ENCODE data around the gene MEOX1.
"Not testable (repeated sequence)": the region's sequence is repeated elsewhere in the genome, so short reads cannot be mapped to it uniquely, and the experiment has no call there.

MEOX1 gene

DNA sequence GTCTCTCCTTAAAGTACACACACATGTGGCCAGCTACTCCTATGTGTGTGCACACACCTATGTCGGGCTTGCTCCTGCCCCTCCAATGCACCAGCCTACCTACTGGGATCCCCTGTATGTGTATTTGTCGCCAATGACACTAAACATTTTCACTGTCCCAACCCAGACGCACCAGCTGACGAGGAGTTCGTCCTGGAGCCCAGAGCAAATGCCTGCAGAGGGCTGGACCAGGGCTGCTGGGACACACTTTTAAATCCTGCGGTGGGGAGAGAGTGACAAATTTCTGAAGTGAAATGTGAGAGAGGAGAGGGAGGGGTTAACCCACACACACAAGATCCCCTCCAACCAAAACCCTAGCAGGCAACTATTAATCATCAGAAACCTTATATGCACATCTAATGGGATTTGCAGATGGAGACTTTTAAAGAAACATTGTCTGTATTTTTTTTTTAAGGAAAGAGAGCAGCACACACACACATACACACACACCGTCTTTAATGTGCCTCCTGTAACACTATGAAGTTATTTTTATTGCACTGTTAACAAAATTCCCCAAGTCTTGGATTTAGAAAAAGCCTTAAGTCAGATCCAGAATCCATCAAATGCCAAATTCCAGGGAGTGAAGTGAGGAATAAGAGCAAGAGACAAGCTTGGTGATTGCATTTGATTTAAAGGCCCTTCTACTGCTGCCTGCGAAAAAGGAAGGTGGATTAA is at the start of gene MEOX1:
Gene MEOX1 (minus strand): TSS at position 224 of the 714 bp plus-strand sequence. CDS start 388 bp downstream, outside the sequence.
- DNase-seq = peak; percentile 48 to 82

DNA sequence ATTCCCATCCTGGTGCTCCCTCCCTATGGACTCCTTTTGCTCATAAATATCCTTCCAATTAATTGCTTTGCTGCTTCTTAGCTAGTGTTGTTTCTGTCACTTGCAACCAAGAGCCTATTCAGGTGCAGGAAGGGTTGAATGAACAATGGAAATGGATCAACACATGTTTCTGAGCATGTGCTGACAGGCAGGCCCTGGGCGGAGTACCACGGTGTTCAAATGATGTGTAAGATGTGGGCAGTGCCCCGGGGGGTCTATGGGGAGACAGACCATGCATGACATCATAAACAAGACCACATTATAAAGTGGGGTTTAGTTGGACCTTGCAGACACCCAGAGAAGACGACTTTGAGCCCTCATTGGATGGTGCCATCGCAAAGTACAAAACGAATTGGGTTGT is 48.4 kb upstream of the MEOX1 start:
- no peak for DNase-seq

DNA sequence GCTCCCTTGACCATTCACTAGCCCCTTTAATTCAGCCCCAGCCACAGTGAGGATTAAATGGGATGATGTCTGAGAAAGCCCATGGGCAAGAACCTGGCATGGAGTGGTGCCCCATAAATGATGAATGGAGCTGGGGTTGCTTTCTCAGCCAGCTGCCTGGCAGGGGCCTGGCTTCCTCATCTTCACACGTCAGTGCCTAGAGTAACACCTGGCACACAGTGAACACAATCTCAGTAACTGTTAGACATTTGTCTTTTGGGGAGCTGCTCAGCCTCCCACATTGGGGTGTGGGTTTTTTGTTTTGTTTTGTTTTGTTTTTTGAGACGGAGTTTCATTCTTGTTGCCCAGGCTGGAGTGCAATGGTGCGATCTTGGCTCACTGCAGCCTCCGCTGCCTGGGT is 47.5 kb upstream of the MEOX1 start:
- DNase-seq = no peak

DNA sequence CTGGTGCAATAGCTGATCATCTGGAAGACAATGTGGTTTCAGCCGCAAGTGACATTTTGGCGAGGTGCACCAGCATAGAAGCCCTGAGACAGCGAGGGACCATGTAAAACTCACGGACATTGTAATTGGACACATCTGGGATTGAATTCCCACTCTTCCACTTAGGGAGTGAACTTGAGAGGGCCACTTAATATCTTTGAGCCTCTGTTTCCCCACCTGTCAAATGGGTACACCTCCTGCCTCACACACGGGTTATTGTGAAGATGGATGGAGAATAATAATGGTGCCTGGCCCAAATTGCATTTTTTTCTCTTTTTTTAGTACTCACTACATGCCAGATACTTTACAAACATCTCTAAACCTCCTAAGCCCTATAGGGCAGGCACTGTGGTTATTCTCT is 45.5 kb upstream of the MEOX1 start:
- no peak for DNase-seq

DNA sequence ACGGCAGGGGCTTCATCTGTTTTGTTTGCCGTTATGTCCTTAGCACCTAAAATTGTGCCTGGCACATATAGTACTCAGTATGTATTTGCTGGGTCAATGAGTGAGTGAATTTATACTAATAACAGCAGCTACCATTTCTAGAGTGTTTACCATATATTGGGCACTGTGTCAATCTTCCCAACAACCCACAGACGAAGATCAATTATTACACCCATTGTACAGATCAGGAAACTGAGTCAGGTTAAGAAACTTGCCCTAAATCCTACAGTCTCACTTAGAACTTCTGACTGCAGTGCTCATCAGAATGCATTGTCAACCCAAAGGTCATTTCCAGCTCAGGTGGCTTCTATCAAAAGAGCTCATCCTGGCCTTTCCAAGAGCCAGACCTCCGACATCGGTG is 44.5 kb upstream of the MEOX1 start:
- DNase-seq = no peak

DNA sequence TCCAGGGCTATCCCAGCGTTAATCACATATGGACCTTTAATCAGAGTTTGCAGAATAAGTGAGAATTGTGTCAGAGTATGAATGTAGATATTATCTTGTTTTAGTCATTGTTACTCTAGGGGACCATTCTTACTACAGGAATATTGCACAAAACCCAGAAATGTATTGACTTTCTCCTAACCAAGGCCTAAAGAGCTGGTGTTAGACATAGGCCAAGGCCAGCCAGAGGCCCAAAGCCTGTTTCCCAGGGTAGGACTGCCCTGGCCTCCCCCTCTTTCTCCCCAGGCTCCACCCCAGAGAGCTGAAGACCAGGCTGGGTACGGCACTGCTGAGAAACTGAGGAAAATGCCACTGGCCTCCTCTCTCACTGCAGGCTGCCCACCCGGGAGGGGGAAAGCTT is 41.9 kb upstream of the MEOX1 start:
- no peak for DNase-seq

DNA sequence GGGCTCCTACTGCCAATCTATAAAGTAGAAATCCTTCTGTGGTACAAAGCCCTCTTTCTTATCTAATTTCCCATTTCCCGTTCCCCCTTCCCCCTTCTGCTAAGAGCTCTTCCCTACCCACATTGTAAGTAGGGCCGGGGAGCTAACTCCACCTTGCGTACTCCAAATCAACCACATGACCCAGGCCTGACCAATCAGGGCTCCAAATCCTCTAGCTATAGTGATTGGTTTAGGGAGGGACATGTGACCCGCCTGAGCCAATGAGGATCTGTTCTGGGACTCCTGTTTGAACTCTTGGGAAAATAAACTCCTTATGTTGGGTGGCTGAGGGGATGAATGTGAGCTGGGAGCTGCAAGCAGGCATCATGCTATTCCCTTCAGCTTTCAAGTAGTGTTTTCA is 40.9 kb upstream of the MEOX1 start:
- peak; percentile 75 to 80 for DNase-seq

DNA sequence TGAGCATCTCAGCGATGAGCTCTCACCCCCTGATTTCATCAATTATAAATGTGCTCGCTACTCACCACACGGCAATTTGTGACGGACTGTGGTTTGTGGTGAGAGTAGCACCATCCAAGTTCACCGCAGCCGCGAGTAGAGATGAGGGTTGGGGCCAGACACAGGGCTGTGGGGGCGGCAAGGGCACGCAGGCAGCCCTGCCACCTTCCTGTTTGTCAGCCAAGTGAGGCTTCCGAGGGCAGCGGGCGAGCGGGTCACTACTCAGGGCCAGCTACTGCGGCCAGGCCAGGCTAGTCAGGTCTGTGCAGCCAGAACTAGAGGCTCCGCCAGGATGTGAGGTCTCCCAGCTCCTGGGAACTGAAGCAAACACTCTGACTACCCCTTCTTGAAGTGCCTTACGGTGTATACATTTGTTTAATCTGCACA is 39.6 kb upstream of the MEOX1 start:
- DNase-seq = no peak

DNA sequence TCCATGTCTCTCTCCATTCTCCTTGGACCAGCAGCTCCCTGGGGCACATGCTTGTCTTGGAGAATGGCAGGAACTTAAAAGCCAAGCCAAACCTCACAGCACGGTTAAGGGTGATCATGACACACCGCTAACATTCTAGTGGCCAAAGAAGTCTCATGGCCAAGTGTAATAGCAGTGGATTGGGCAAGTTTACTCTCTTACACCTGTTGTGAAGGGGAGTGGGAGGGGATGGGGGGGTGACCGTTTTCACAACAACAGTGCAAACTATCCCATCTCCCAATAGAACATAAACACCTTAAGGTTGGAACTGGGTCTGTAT is 37.7 kb upstream of the MEOX1 start:
- DNase-seq = no peak

DNA sequence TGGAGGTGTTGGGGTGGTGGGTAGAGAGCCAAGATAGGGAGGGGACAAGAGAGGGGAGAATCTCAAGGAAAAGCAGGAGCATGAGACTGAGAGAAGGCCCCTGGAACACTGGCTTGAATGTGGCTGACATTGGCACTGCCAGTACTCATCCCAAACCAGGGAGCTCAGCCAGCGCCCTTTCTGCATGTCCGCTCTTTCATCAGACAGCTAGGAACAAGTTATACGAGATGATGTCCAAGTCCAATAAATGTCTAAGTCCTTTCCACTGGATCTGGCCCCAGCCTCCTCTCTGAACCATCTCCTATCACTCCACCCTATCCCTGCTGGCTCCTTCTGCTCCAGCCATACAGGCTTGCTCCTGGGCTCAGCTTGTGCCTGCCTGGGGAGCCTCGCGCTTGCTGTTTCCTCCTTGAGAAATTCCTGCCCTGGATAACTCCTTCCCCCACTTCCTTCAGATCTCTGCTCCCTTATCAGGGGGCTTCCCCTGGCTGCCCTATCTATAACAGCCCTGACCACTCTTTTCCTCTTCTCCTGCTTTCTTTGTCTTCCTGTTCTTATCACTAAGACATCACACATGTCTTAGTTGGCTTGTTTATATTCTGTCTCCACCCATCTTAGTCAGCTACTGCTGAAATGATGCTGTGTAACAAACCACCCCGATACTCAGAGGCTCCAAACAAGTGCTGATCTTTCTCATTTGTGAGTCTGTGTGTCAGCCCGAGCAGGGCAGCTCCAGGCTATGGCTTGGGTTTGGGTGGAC is 37.1 kb upstream of the MEOX1 start:
- no peak for DNase-seq

DNA sequence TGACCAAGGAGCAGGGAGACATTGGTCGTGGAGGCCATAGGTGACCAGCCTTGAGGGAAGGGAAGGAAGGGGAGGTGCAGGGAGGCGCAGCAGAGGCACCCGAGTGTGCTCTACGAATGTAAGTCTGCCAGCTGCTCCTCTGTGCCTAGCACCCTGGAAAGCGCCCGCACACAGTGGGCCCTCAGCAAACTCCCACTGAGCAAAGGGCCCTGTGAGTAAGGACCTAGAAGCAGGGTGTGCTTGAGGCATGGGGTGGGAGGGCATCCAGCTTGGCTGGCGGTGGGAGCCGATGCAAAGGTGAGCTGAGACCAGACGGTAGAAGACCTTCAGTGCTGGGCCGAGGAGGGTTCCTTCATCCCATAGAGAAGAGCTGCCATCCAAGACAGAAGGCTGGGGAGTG is 36.2 kb upstream of the MEOX1 start:
- DNase-seq = no peak

DNA sequence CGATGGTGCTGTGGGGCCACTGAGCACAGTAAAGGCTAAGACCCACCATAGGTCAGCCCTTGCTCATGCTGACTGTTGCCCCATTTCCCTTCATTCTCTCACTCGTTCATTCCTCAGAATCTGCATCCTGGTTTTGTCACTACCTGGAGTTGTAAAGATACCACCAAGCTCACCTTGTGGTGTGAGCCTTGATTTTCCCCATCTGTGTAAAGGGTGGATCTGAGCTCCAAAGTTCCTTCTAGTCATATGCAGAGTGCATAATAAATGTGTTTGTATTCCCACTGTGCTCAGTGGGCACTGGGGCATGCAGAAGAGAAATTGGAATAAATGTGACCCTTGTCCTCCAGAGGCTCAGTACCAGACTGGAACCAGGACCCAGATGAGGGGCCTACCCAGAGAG is 35.2 kb upstream of the MEOX1 start:
- no peak for DNase-seq

DNA sequence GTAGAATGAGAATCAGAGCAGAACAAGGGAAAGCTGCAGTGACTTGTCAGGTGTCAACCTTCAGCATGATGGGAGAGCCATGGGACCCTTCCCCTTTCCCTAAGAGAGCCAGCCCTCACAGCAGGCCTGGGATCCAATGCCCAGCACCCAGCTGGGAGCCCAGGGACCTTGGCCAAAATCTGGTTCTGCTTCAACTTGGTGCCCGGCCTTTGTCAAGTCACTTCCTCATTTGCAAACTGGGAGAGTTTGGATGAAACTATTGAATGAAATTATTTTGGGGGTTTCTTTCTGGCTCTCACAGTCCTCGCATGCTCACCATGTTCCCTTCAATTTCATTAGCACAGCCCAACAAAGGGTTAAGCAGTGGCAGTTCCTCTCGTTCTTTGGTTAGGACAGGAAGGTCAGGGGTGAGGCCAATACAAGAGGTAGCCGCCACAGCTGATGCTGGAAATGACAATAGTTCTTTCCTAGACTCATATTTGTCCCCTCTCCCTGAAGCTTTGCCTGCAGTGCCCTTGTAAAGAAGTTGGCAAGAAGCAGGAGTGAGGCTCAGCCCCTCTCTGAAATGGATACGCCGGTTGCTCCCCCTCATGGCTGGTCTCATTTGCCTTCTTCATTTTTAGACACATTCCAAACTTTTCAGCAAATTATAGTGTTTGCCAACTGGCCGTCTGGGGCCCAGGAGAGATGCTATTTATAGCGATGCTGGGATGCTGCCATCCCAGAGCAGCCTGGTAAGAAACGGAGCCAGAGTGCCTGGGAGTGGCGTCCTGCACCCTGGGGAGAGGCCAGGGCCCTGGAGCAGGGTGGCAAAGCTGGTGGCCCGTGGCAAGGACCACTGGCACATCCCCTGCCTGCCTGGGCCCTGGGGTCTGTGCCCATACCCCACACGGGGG is 34.5 kb upstream of the MEOX1 start:
- DNase-seq = no peak

DNA sequence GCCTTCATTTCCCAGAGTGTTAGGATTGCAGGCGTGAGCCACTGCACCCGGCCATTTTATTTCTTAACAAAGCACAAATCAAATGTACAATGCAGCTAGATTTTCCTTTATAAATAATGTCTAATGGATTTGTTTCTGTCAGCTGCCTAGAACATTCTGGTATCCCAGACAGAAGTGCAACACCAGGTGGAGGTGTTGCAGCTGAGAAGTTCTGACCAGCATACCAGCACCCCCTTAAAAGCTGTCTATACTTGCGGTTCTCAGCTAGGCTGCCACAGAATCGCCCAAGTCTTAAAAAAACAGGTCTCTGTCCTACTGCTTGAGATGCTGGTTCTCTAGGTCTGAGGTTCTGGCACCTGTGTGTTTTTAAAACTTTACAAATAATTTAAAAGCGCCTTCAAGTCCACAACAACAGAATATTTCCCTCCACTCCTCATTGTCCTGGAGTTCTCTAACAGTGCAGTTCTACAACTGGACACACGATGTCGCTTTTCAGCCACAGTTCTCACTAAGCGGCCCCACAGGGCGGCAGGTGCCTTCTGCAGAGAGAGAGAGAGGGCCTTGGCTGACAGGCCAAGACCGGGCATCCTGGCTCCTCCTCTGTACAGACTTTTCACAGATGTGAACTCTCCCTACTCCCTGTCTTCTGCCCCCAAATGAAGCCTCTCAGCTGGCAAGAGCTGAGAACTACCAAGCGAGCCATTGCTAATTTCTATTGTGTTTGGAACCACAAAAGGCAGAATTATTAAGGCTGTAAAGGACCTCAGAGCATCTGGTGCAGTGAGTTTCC is 32.6 kb upstream of the MEOX1 start:
- peak; percentile 66 to 90 for DNase-seq

DNA sequence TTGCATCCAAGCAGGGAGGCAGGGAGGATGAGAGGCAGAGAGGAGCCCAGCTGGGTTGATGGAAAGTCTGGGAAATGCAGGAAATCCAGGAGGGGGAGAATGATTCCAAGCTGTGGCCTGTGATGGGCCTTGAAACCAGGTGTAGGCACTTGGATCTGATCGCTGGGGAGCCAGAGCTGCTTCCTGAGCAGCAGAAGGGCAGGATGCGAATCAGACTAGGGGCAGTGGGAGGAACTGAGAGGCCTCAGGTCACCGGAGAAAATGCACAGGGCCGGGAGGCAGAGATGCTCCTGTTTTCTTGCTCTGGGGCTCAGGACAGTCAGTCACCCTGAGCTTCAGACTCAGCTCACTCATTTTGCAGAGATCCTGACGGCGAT is 29.6 kb upstream of the MEOX1 start:
- DNase-seq = no peak

DNA sequence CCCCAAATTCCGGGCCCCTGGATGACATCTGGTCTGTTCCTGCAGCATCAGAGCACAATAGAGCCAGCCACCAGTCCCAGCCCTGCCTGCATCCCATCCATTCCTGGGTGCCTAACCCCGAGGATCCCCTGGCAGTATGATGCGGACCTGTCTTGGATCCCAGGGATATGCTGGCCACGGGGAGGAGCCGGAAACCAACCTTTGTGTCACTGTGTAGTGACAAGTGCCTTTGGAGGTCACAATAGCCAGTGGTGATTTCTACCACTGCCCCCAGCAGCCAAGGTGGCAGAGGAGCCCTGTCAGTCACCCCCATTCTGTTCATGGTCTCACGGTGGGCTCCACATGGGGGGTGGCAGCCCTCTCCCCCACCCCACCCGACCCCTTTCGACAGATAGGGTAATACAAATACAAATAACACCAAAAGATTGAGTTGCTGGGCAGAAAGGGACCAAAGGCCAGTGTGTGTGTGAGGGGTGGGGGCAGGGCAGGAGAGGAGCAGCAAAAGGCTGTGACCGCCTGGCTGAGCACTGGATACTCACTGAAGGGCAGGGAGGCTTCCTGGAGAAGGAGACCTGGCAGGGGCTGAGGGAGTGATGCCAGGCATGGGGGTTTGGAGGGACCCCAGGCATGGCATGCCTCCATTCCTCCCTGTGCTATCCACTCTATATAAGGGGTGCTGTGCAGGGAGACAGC is 29.0 kb upstream of the MEOX1 start:
- DNase-seq = no peak

DNA sequence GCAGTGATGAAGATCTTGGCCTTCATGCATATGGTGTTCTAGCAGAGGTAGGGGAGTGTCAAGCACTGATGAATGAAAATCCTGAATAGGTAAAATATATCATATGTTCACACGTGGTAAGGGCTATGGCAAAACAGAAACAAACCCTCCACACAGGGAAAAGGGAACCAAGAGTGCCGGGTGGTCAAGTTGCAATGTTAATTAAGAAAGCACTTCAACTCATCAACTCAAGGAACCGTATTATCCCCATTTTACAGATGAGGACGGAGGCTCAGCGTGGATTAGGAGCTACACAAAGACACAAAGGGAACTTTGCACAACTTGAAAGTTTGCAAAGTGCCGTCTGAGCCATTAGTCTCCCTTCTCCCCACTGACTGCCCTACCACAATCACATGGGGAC is 28.1 kb upstream of the MEOX1 start:
- no peak for DNase-seq

DNA sequence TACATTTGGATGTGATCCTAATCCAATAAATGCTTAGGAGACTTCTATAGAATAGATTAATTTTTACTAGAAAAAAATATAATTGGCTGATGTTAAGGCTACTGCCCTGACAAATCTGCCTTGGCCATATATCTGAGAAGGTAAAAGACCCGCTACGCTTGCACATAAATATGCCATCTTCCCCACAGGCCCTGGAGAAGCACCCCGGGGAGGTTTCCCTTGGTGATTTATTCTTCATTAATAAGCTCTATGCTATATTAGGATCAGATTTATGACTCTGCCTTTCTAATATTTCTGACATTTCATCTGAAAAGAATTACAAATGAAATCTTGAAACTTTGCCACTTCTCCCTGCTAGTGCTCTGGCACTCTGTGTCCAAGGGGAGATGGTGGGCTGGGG is 27.4 kb upstream of the MEOX1 start:
- DNase-seq = no peak

DNA sequence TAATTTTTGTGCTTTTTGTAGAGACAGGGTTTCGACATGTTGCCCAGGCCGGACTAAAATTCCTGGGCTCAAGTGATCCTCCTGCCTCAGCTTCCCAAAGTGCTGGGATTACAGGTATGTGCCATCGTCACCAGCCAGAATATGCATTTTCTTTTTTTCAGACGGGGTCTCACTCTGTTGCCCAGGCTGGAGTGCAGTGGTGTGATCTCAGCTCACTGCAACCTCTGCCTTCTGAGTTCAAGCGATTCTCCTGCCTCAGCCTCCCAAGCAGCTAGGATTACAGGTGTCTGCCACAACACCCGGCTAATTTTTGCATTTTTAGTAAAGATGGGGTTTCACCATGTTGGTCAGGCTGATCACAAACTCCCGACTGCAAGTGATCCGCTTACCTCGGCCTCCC is 25.2 kb upstream of the MEOX1 start:
- not testable (repeated sequence) for DNase-seq

DNA sequence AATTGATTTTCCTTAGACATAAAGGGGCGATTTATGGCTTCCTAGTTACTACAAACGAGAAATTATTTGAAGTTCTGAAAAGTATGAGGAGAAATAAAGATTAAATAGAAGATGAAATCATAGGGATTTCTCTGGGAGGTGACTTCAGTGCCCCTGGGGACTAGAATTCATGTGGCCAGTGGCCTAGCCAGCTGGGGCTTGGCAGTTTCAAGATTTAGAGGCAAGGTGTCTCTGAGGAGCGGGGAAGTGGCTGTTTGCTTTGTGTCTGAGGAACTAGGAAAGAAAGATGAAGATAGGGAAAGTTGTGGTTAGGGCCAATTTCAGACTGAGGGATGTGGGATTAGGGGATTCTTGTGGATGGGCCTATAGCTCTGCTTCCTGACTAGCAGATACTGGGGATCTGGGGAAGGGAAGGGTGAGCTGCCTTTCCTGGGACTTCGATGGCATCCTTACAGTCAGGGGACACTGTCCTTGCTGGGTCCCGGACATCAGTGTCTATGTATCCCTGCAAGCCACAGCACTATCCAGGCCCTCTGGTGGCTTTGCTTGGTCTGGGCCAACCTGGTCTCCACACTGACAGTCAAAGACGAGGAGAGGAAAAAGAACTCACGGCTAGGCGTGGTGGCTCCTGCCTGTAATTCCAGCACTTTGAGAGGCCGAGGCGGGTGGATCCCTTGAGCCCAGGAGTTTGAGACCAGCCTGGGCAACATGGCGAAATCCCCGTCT is 22.4 kb upstream of the MEOX1 start:
- DNase-seq = no peak

DNA sequence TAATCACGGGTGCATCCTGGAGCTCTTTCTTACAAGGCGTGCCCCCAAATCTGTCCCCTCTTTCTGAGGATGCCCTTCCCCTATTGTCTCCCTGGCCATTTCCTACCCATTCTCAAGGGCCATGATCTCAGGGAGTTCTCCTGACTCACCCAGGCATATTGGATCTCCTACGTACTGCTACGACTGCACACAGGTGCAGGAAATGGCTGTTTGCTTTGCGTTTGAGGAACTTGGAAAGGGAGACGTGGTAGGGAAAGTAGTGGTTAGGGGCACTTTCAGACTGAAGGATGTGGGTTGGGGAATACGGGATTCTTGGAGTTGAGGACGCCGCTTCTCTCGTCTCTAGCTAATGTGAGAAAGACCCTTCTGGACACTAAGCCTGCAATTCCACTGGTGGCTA is 18.7 kb upstream of the MEOX1 start:
- no peak for DNase-seq

DNA sequence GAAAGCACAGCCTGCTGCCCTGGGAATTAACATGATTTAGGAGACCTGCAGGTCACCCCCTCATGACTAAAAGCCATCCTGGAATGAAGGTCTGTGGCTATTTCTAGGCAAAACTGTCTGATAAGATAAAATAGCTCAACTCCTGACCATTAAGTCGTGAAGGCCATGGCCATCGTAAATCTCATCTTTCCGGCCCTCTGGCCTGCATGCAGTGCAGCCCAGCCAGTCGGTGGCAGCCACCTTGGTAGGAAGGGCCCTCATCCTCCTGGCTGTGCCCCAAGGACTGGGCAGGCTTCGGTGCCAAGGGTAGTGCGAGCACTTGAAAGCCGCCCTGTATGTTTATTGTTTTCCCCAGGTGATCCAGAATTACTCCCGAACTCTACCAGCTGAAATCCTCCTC is 18.2 kb upstream of the MEOX1 start:
- DNase-seq = no peak
